Caki2 (cell line): ENCODE measurements around the gene MRTO4. TPM values are rescaled to one million over a fixed set of nuclear protein-coding genes. Genes with fewer than 3 reads are reported as not detected.
"Not testable (repeated sequence)": the region's sequence is repeated elsewhere in the genome, so short reads cannot be mapped to it uniquely, and the experiment has no call there.

ENCODE experiments used
- DNase-seq: peaks from one replicate; pipeline ENCODE4 v3.0.0-alpha.2; 2015; ENCODE audit warnings: low read depth
- in situ Hi-C: cut with HindIII; loops from 2 replicates; pipeline ENCODE4 v1.10.0; 2016; ENCODE audit warnings: low sequenced_read_pairs, low pct_unique_long_range_greater_than_20kb, mixed read lengths
- total RNA-seq: library from RNA; depleted of rRNA; stranded (reverse); fragments of >200 nt; shearing (Covaris generic); gene quantifications from 2 replicates; pipeline ENCODE4 v1.2.3, GENCODE V29; 2014; ENCODE audit warnings: low replicate concordance

MRTO4 gene
- total RNA-seq, 1 experiment from 2014 or later: 66.0 TPM

DNA sequence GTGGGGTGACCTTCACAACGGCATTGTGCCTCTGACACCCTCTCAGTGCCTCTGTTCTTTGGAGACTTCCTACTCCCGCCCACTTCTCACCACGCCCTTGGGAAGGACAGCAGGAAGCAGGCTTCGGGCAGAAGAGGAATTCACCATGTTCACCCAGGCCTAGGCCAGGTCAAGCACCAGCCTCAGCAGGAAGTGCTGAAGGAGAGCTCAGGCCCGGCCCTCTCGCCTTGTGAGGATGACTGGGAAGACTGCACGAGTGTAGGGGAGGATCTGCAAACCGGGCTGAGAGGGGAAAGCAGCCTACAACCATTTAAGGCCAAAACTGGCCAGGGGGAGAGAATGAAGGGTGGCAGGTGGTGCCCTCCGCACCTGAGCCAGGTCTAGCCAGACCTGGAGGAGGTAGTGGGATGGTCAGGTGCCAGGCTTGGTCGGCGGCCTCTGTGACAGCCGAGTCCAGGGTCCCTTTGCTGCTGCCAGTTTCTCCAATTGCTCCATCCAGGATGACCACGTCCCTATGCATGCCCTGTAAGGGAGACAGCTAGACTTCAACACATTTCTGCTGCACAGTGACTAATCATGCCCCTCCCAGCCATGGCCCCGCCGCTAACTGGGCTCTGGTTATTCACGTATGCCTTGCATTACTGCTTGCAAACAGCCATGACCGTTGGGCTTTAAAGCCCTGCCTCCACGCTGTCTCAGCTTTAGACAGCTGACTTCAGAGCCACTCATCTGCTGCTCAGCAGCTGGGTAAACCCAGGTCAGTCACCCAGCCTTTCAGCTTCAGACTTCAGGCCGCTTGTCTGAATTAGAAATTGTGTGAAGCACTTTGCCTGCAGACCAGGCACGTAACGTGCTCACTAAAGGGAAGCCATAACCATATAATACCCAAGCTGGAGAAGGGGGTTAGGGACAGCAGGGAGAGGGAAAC, 8.9 kb downstream of the MRTO4 start:
- DNase-seq: peak; percentile 83
- in situ Hi-C loops: no loop called here

DNA sequence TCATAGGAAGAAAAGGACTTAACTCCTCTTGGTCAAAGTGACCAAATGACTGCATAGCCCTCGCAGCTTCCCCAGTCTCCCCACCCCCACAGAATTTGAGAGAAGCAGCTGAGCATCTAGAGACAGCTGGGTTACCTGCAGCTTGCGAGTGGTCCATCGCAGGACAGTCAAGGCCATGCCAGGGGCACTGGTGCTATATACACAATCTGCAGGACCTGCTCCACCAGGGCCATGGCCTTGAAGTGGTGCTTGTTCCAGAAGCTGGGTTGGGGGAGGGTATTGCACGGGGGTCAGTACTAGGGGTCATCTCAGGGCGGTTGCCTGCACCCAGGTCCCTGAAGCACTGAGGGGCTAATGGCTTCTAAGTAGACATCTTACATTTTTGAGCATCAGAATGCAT, 10.4 kb downstream of the MRTO4 start:
- in situ Hi-C loops: no loop called here
- DNase-seq: no peak

DNA sequence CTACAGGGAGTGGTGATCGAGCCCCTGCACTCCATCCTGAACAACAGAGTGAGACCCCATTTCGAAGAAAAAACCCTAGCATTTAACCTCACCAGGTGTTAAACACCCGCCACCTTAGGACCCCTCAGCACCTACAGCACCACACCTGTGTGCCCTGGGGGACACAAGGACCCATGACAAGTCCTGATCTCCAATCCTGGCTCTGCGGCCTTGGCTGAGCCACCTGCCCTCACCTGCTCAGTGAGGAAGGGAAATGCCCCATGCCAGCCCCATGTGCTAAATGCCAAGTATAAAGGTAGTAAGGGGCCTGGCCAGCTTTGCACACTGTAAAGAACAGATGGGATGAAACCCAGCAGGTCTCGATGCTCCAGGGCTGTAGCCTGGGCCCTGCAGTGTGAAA, 11.1 kb downstream of the MRTO4 start:
- DNase-seq: no peak
- in situ Hi-C loops: no loop called here

DNA sequence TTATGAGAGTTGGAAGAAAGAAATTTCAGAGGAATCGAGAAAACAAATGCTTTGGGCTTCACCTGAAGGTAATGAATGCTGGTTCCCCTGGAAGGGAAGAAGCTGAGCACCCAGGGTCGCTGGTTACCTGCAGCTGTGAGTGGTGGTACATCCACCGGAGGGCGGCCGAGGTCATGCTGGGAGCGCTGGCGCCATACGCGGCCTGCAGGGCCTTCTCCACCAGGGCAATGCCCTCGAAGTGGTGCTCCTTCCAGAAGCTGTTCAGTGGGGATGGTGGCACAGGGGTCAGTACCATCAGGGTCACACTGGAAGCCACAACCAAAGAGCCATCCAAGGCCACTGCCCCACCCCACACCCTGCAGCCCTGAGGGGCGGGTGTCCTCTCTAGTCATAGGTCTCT, 16.8 kb downstream of the MRTO4 start:
- DNase-seq: no peak

DNA sequence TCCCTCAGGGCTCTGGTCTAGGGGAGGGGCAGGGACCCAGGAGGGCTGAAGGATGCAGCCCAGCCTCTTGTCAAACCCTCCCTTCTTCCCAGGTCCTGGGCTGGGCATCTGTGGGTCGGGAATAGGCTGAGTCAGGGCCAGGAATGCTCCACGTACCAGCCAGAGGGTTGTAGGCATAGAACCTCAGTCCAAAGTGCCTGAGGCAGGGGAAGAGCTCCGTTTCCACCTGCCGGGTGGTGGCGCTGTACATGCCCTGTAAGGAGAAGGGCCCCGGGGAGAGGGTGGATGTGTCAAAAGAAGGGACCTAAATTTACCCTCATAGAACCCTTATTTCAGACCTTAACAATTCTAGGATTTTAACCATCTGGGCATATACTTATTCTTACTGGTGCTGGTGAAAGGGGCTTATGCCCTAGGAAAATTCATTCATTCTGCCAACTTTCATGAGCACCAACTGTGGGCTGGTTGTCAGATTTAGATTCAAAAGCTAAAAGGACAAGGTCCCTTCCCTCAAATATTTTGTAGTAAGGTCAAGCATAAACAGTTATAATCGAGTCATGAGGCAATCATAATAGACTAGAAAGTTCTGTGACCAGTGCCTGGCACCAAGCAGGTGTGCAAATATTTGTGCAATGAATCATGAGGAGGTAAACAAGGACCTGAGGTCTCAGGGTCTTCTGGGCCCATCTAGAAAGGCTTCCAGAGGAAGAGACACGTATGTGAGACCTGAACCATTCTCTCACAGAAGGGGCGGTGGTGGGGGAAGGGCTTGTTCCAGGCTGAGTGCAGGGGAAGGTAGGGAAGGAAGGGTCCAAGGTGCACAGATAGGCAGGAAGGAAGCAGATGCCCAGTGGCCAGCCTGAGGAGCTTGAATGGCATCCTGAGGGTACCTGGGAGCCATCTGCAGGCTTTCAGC, 18.1 kb downstream of the MRTO4 start:
- DNase-seq, in situ Hi-C loops: not testable (repeated sequence)

More for the DNA sequence above, 16.8 kb downstream of the MRTO4 start:
- in situ Hi-C loops: no loop called here

DNA sequence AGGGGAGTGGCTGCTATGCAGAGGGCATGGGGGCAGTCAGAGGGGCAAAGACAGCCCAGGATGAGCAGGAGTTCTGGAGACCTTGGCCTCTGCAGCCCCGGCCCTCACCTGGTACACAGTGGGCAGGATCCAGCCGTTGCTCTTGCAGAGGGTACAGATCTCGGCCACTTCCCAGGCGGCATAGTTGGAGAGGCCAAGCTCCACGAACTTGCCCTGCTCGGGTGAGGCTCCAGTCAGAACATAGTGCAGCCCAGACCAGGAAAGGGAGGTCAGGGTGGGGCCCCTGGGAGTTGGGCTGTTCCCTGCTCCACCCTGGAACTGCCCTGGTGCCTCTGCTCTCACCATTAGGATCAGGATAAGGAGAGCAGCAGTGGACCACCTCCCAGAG, 18.7 kb downstream of the MRTO4 start:
- in situ Hi-C loops, DNase-seq: not testable (repeated sequence)

DNA sequence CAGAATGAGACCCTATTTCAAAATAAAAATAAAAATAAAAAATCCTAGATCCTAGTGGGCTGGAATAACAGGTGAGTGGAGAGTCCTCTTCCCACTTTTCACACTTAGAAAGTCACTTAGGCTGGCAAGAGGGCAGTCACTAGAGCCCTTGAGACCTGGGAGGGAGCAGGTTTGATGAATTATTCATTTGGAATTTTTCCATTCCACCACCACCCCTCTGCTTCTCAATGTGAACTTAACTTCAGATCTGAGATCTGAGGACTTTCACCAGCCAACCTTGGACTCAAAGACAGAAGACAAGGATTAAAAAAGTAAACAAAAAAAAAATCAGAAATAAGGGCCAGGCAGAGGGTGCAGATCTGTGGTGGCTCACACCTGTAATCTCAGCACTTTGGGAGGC, 20.5 kb downstream of the MRTO4 start:
- in situ Hi-C loops: no loop called here

DNA sequence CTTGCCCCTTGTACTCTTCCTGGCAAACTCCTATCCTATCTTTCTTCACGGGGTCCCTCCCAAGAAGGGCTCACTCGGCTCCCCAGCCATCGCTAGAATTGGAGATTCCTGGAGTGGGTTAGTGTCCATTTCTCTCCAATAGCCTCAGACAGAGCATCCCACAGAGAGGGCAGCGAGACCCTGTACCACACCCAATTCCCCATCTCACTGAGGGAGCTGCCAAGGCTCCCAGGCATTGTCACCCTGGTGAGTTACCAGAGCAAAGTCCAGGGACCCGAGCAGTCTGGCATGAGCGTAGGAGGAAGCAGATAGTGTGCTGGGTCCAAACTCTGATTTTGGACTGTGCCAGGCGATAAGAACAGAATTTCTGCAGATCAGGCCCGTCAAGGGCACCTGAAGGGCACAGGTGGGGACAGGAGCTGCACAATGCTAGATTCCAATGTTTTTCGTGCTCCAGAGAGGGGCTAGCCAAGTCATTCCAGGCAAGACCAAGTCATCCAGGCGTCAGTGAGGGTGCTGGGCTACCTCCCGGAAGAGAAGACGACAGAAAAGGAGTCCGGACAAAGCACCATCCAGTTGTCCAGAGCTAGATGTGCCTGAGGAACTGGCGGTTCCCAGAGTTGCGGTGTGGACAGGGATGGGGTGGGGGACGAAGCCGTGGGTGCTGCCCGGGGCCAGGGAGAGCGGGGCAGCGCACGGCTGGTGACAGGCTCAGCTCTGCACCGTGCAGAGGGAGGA, 21.7 kb downstream of the MRTO4 start:
- DNase-seq: no peak
- in situ Hi-C loops: no loop called here

More for the DNA sequence above, 20.5 kb downstream of the MRTO4 start:
- DNase-seq: no peak

DNA sequence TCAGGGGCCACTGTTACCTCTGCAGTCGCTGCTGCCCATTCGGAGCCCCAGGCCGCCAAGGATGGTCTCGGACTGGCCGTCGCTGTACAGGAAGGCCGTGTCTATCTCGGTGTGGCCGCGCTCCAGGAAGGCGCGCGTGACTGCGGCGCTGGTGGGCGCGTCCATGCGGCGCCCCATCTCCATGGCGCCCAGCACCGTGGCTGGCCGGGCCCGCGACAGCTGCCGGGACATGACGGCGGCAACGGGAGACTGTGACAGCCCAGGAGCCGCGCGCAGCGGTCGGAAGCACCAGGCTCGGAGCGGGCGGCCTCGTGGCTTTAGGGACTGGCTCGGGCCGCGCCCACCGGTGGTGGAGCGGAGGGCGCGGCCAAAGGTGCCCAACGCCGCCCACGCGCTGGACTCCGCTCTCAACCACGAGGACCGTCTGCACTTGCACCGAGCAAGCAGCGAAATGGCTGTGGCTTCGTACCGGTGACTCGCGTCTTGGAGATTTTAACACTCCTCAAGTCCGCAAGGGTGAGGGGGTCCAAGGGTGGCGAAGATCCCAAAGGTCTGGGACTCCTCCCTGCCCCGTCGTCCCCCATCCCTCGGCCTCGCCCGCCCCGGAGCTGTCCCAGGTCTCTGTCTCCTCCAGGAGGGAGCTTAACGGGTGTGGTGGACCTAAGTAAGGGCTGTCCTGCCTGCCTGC, 22.4 kb downstream of the MRTO4 start:
- DNase-seq, in situ Hi-C loops: not testable (repeated sequence)

DNA sequence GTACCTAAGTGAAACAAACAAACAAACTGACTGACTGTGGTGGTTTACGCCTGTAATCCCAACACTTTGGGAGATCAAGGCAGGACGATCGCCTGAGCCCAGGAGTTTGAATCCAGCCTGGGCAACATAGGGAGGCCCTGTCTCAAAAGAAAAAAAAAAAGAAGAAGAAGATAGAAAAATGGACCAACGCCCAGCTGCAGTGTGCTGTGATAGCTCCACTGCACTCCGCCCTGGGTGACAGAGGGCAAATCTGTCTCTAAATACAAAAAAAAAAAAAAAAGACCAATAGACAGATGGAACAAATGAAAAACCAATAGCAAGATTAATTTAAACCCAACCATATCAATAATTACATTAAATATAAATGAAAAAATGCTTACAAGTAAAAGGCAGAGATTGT, 23.0 kb downstream of the MRTO4 start:
- in situ Hi-C loops: no loop called here
- DNase-seq: no peak

DNA sequence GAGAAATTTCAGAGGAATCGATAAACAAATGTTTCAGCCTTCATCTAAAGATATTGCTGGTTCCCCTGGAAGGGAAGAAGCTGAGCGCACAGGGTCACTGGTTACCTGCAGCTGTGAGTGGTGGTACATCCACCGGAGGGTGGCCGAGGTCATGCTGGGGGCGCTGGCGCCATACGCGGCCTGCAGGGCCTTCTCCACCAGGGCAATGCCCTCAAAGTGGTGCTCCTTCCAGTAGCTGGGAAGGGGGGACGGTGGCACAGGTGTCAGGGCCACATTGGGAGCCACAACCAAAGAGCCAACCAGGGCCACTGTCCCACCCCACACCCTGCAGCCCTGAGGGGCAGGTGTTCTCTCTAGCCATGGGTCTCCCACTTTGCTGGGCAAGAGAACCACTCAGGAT, 32.3 kb downstream of the MRTO4 start:
- in situ Hi-C loops: no loop called here
- DNase-seq: no peak

DNA sequence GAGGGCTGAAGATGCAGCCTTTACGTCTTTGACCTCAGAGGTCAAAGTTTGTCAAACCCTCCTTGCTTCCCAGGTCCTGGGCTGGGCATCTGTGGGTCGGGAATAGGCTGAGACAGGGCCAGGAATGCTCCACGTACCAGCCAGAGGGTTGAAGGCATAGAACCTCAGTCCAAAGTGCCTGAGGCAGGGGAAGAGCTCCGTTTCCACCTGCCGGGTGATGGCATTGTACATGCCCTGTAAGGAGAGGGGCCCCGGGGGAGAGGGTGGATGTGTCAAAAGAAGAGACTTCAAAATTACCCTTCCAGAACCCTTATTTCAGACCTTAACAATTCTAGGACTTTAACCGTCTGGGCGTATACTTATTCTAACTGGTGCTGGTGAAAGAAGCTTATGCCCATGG, 33.3 kb downstream of the MRTO4 start:
- no peak for DNase-seq
- in situ Hi-C loops: no loop called here

DNA sequence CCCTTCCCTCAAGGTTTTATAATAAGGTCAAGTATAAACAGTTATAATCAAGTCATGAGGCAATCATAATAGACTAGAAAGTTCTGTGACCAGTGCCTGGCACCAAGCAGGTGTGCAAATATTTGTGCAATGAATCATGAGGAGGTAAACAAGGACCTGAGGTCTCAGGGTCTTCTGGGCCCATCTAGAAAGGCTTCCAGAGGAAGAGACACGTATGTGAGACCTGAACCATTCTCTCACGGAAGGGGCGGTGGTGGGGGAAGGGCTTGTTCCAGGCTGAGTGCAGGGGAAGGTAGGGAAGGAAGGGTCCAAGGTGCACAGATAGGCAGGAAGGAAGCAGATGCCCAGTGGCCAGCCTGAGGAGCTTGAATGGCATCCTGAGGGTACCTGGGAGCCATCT, 33.8 kb downstream of the MRTO4 start:
- DNase-seq, in situ Hi-C loops: not testable (repeated sequence)

DNA sequence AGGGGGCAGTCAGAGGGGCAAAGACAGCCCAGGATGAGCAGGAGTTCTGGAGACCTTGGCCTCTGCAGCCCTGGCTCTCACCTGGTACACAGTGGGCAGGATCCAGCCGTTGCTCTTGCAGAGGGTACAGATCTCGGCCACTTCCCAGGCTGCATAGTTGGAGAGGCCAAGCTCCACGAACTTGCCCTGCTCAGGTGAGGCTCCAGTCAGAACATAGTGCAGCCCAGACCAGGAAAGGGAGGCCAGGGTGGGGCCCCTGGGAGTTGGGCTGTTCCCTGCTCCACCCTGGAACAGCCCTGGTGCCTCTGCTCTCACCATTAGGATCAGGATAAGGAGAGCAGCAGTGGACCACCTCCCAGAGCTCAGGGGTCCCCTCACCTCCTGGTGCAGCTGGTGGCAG, 34.2 kb downstream of the MRTO4 start:
- in situ Hi-C loops, DNase-seq: not testable (repeated sequence)

DNA sequence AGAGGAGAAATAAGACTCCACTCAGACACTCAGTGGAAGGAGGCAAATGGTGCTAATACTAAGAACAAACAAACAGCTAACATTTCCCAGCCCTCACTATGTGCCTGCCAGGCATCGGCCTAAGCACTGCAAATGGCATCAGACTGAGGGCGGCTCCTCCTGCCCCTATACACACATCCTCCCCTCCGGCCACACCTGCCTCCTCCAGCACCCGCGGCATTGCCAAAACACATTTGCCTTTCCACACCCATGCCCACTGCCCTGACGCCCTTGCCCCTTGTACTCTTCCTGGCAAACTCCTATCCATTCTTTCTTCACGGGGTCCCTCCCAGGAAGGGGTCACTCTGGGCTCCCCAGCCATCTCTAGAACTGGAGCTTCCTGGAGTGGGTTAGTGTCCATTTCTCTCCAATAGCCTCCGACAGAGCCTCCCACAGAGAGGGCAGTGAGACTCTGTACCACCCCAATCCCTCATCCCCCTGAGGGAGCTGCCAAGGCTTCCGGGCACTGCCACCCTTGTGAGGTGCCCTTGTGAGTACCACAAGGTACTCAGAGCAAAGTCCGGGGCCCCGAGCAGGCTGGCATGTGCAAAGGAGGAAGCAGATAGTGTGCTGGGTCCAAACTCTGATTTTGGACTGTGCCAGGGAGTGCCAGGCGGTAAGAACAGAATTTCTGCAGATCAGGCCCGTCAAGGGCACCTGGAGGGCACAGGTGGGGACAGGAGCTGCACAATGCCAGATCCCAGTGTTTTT, 36.0 kb downstream of the MRTO4 start:
- in situ Hi-C loops: no loop called here
- DNase-seq: no peak

DNA sequence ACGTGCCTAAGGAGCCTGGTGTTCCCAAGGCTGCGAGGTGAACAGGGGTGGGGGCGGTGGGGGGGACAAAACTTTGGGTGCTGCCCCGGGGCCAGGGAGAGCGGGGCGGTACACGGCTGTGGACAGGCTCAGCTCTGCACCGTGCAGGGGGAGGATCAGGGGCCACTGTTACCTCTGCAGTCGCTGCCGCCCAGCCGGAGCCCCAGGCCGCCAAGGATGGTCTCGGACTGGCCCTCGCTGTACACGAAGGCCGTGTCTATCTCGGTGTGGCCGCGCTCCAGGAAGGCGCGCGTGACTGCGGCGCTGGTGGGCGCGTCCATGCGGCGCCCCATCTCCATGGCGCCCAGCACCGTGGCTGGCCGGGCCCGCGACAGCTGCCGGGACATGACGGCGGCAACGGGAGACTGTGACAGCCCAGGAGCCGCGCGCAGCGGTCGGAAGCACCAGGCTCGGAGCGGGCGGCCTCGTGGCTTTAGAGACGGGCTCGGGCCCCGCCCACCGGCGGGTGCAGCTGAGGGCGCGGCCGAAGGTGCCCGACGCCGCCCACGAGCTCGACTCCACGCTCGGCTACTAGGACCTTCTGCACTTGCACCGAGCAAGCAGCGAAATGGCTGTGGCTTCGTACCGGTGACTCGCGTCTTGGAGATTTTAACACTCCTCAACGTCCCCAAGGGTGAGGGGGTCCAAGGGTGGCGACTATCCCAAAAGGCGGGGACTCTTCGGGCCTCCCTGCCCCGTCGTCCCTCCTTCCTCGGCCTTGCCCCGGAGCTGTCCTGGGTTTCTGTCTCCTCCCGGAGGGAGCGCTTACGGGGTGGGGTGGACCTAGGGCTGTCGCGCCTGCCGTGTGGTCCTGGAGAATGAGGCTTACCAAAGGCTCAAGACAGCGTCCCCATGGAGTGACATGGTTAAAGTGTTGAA, 37.0 kb downstream of the MRTO4 start, which contains the start of gene AKR7A3:
Gene AKR7A3, minus strand, starts transcription at position 447 of the 918 bp plus-strand sequence. Its CDS starts 61 bp downstream, at position 386.
- in situ Hi-C loops, DNase-seq: not testable (repeated sequence)
